Lower leg skin (tissue), 4 donors: Measurements from ENCODE around the gene RTP2. TPM values are rescaled to one million over a fixed set of nuclear protein-coding genes. Genes with fewer than 3 reads are reported as not detected.

ENCODE experiments used
- DNase-seq, 2 donors: peaks; one replicate each; pipeline ENCODE4 v3.0.0-alpha.2; 2019; ENCODE audit warnings: low spot score in 2 of 2
- H3K4me3 ChIP-seq: fragments of 200-600 bp; sonication (generic); 2 replicates; pipeline ENCODE4 v1.5.1; 2017; ENCODE audit warnings: mild to moderate bottlenecking, low read depth; ENCODE audit not compliant: poor library complexity, severe bottlenecking
- POLR2A ChIP-seq, 2 donors: fragments of 450-650 bp; IDR thresholded peaks; one replicate each; pipeline ENCODE4 v1.6.1; 2016 to 2017; ENCODE audit warnings: antibody characterized with exemption in 2 of 2, mild to moderate bottlenecking in 1 of 2, moderate library complexity in 1 of 2
- WGBS, 2 donors: methylation state at CpG; one replicate each; pipeline ENCODE4 v1.1.5; 2018; 5-methylcytosine and 5-hydroxymethylcytosine counted together
- intact Hi-C: fragments of 100-400 bp; cut with DNase I; formaldehyde crosslinking; loops from one replicate; pipeline ENCODE4 v1.15.0; 2023; ENCODE audit warnings: low total_unique reads
- total RNA-seq, 4 donors: library from RNA; depleted of rRNA; stranded (reverse); fragments of >200 nt; gene quantifications; one replicate each; pipeline ENCODE4 v1.1.0, GENCODE V29; 2016
- TF ChIP-seq, protein P1 (sequence below), 3 donors: fragments of 450-650 bp; IDR thresholded peaks; one replicate each; pipeline ENCODE4 v1.5.1; 2016; ENCODE audit warnings: antibody characterized with exemption in 3 of 3, mild to moderate bottlenecking in 3 of 3, moderate library complexity in 2 of 3

RTP2 gene
- total RNA-seq, 4 donors from 2014 or later: not detected

DNA sequence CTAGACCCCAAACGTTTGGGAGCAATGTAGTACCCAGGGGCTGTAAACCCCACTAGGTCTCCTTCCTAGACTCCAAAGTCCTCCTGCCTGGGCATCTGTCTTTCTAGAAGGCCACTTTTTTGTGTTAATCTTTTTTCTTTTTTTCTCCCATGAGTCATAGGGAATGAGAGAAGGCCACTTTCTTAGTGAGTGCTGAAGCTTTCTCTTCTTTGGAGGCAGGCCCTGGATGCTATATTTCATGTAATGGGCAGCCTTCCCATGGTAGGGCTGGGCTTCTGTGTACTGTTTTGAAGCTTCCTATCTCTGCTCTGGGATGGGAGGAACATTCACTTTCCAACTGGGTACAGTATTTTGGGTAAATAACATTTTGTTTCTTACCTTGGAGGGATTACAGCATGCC lies 15.2 kb upstream of the RTP2 start:
- H3K4me3 ChIP-seq: no peak overlapping the region
- DNase-seq: no peak
- WGBS, 2 donors: 29 to 50% methylated on average over 1 of the region's 1 CpG
- TF ChIP-seq POLR2A (IDR thresholded peaks at IDR 0.05): no peak
- TF ChIP-seq, protein P1, sequence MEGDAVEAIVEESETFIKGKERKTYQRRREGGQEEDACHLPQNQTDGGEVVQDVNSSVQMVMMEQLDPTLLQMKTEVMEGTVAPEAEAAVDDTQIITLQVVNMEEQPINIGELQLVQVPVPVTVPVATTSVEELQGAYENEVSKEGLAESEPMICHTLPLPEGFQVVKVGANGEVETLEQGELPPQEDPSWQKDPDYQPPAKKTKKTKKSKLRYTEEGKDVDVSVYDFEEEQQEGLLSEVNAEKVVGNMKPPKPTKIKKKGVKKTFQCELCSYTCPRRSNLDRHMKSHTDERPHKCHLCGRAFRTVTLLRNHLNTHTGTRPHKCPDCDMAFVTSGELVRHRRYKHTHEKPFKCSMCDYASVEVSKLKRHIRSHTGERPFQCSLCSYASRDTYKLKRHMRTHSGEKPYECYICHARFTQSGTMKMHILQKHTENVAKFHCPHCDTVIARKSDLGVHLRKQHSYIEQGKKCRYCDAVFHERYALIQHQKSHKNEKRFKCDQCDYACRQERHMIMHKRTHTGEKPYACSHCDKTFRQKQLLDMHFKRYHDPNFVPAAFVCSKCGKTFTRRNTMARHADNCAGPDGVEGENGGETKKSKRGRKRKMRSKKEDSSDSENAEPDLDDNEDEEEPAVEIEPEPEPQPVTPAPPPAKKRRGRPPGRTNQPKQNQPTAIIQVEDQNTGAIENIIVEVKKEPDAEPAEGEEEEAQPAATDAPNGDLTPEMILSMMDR (IDR thresholded peaks at IDR 0.05): no peak
- intact Hi-C loops: no loop called here

DNA sequence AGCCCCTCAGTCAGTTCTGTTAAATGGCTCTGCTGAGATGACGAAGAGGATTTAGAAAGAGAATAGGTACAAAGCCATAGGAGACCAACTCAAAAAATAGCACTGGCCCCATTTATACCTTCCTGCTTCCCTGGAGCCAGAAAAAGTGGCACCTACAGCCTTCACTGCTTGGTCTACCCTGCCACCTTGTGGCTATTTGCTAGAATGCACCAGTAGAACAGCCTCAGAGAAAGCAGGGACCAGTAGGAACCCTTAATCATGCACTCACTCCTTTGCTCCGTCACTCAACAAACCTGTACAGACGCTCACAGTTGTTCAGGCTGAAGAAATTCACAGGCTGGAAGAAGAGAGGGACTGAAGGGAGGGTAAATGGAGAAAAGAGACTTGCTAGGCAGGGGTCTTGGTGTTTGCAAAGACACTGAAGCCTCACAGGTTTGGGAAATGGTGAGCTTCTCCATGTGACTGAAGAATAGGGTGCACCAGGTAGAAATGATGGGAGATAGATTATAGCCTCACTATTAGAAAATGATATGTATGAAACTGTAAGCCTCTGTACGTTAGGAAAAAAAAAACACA lies 12.1 kb upstream of the RTP2 start:
- no peak for TF ChIP-seq POLR2A (IDR thresholded peaks at IDR 0.05)
- TF ChIP-seq, protein P1 (IDR thresholded peaks at IDR 0.05): peak in 1 of 3 donors; percentile 73
- peak; percentile 80 to 90 for DNase-seq
- H3K4me3 ChIP-seq: no peak overlapping the region
- WGBS, 2 donors: 23 to 26% methylated on average over 4 of the region's 4 CpGs
- intact Hi-C loops: no loop called here

DNA sequence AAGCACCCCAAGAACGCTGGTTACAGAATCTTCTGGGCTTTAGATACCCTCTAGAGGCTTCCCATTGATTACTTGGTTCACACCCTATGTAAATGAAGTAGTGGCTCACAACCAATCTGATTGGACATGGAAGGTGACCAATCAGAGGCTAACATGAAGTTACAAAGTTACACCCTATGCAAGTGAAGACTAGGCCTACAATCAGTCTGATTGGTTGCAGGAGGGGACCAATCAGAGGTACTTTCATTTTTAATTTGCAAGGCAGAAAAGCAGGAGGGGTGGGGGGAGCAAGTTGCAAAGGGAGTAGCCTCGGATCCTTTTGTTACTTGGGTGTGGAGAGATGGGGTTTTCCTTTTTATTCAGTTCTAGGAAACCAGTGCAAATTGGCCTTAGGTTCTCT lies 11.1 kb upstream of the RTP2 start:
- intact Hi-C loops: no loop called here
- TF ChIP-seq, protein P1 (IDR thresholded peaks at IDR 0.05): no peak
- TF ChIP-seq POLR2A (IDR thresholded peaks at IDR 0.05): no peak
- H3K4me3 ChIP-seq: no peak overlapping the region
- no peak for DNase-seq
- WGBS, 2 donors: 76 to 82% methylated on average over 2 of the region's 2 CpGs

DNA sequence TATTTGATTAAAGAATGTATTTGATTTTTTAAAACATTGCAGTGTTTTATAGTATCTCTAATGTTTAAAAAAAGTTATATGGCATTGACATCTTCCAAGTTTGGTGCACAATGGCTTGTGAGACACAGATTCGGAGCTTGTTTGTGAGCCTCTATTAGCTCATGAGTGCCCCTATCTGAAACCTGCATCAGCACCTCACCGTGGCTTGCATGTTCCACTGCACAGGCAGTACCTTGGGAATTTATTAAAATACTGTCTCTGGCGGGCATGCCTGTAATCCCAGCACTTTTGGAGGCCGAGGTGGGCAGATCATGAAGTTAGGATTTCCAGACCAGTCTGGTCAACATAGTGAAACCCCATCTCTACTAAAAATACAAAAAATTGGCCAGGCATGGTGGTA lies 6.8 kb upstream of the RTP2 start:
- intact Hi-C loops: no loop called here
- no peak for TF ChIP-seq POLR2A (IDR thresholded peaks at IDR 0.05)
- TF ChIP-seq, protein P1 (IDR thresholded peaks at IDR 0.05): no peak
- no peak overlapping the region for H3K4me3 ChIP-seq
- 84 to 86% methylated on average over 4 of the region's 4 CpGs for WGBS, 2 donors
- DNase-seq: no peak

DNA sequence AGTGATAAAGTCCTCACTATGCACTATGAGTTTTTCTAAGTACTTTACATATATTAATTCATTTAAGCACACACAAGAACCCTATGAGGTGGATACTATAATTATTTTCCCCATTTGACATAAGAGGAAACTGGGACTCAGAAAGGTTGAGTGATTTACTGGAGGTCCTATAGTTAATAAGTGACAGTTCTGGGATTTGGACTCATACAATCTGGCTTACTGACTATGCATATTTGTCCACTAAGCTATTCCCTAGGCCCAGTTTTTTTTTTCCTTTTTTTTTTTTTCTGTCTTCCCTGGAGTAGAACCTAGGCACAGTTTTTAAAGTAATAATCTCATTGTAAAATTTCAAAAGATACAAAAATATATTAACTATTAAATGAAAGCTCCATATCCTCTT lies 6.3 kb upstream of the RTP2 start:
- H3K4me3 ChIP-seq: no peak overlapping the region
- intact Hi-C loops: no loop called here
- no peak for TF ChIP-seq POLR2A (IDR thresholded peaks at IDR 0.05)
- TF ChIP-seq, protein P1 (IDR thresholded peaks at IDR 0.05): no peak
- no peak for DNase-seq

DNA sequence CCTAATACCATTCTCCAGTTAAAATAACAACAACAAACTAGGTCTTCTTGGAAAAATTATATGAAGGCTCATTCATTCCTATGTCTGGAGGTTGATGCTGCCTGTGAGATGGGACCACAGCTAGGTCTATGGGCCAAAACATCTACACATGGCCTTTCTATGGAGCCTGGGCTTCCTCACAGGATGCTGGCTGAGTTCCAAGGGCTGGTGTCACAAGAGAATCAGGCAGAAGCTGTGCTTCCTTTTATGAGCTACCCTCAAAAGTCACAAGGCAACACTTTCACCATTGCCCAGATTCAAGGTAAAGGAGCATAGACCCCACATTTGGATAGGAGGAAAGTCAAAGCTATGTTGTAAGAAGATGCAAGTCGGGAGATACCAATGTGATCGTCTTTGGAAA lies 4.6 kb upstream of the RTP2 start:
- WGBS, 2 donors: 89 to 90% methylated on average over 2 of the region's 2 CpGs
- no peak overlapping the region for H3K4me3 ChIP-seq
- TF ChIP-seq POLR2A (IDR thresholded peaks at IDR 0.05): no peak
- TF ChIP-seq, protein P1 (IDR thresholded peaks at IDR 0.05): no peak
- no peak for DNase-seq
- intact Hi-C loops: no loop called here
